IPS-15b (cell line): ENCODE results near the gene SIN3A.
A peak's percentile ranks its signal among the peaks of the same experiment; 100 is the strongest.
"Not testable (repeated sequence)": the region's sequence is repeated elsewhere in the genome, so short reads cannot be mapped to it uniquely, and the experiment has no call there.

ENCODE experiments used
- H3K27me3 ChIP-seq: one replicate; pipeline ENCODE4 v1.6.1; 2013; ENCODE audit warnings: low read length; ENCODE audit not compliant: control insufficient read depth, insufficient read depth
- H3K36me3 ChIP-seq: one replicate; pipeline ENCODE4 v1.6.1; 2013; ENCODE audit warnings: low read length; ENCODE audit not compliant: control insufficient read depth, insufficient read depth
- H3K4me1 ChIP-seq: one replicate; pipeline ENCODE4 v1.6.1; 2013; ENCODE audit warnings: mild to moderate bottlenecking, low read length; ENCODE audit not compliant: control insufficient read depth, insufficient read depth
- H3K4me3 ChIP-seq: one replicate; pipeline ENCODE4 v1.5.1; 2013; ENCODE audit warnings: low read depth, low read length
- H3K9ac ChIP-seq: one replicate; pipeline ENCODE4 v1.6.1; 2013; ENCODE audit warnings: low read depth, mild to moderate bottlenecking, low read length
- H3K9me3 ChIP-seq: one replicate; pipeline ENCODE4 v1.6.1; 2013; ENCODE audit warnings: mild to moderate bottlenecking, low read length; ENCODE audit not compliant: control insufficient read depth, insufficient read depth

SIN3A gene

DNA sequence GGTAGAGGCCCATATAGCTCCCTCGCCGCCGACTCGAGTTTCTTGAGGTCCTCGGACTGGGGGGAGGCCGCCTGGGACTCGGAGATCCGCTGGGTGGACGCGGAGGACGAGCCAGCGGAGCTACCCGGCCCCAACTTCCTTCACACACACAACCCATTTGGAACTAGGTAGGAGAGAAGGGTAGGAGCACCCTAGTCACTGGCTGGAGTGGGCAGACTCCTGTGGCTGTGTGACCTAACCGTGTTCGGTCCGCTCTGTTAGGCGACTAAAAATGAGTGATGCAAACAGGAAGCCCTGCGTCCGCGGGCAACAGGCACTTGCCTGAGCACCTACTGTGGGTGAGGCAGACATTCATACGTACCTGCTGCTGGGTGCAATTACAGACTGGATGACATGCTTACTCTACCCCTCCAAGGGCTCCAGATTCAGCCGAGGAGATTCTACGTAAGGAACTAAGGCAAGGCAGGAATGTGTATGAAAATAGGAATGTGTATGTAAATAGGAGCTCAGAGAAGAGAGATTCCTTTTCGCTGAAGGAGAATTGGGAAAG is 4.6 kb upstream of the SIN3A start:
- H3K9ac ChIP-seq, result peak overlapping the region; percentile 38
- no peaks in the 10 kb centered on the region for H3K36me3 ChIP-seq
- H3K4me3 ChIP-seq, result peak overlapping the region; percentile 86
- no peaks in the 10 kb centered on the region for H3K9me3 ChIP-seq
- peaks cover 2% of the 10 kb centered on the region for H3K4me1 ChIP-seq
- H3K27me3 ChIP-seq, result no peaks in the 10 kb centered on the region

GRCh38 chr15:75455424-75455981 is 4.0 kb upstream of the SIN3A start:
- Histone ChIP-seq H3K4me1 (no peaks in the 10 kb centered on the region), H3K9ac (peak overlapping the region; percentile 54), H3K27me3 (no peaks in the 10 kb centered on the region), H3K36me3 (no peaks in the 10 kb centered on the region), H3K9me3 (no peaks in the 10 kb centered on the region), H3K4me3 (peak overlapping the region; percentile 86)

DNA sequence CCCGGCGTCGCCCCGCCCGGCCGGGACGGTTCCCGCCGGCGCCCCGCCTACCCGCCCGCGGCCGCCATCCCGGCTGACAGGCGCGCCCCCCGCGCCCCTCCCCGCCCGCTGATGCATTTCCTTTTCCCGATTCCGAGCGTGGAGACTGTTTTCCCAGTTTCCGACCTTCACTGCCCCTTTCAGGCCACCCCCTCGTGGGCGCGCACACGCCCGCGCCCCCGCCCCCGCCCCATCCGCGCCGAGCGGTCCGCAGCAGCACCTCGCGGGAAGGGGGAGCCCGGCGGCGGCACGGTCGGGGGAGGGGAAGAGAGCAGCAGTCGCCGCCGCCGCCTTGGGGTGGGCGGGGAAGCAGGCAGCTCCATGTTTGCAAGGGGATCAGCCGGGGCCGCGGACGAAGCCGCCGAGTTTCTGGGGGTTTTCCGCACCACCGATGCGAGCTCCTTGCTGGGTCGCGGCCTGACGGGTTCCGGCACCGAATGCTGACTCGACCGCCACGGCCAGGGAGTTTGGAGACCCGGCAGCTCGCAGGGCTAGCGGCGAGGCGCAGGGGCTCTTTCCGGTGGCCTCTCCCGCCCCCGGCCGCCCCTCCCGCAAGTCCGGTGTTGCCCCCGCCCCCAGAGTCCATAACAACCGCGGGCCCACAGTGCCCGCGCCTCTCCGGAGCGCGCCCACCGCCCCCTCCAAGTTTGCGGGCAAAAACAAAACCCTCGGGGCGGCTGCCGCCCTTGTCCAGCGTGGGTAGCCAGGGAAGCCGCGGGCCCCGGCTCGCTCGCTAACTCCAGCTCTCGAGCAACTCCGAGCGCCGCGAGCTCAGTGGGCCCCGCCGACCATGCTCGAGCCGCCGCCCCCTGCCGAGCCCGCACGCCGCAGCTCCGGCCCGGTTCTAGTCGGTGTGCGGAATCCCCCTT is 3.2 kb upstream of the SIN3A start:
- Histone ChIP-seq H3K36me3 (no peaks in the 10 kb centered on the region), H3K9ac (peak overlapping the region; percentile 54), H3K4me1 (no peaks in the 10 kb centered on the region), H3K4me3 (peak overlapping the region; percentile 86), H3K27me3 (no peaks in the 10 kb centered on the region), H3K9me3 (no peaks in the 10 kb centered on the region)

- Histone ChIP-seq H3K36me3 (no peaks in the 10 kb centered on the region), H3K9me3 (no peaks in the 10 kb centered on the region), H3K27me3 (no peaks in the 10 kb centered on the region), H3K4me1 (no peaks in the 10 kb centered on the region), H3K4me3 (peak overlapping the region; percentile 93), H3K9ac (peak overlapping the region; percentile 92)
These were observed 2.4 kb upstream of the SIN3A start for GRCh38 chr15:75453703-75454470.

DNA sequence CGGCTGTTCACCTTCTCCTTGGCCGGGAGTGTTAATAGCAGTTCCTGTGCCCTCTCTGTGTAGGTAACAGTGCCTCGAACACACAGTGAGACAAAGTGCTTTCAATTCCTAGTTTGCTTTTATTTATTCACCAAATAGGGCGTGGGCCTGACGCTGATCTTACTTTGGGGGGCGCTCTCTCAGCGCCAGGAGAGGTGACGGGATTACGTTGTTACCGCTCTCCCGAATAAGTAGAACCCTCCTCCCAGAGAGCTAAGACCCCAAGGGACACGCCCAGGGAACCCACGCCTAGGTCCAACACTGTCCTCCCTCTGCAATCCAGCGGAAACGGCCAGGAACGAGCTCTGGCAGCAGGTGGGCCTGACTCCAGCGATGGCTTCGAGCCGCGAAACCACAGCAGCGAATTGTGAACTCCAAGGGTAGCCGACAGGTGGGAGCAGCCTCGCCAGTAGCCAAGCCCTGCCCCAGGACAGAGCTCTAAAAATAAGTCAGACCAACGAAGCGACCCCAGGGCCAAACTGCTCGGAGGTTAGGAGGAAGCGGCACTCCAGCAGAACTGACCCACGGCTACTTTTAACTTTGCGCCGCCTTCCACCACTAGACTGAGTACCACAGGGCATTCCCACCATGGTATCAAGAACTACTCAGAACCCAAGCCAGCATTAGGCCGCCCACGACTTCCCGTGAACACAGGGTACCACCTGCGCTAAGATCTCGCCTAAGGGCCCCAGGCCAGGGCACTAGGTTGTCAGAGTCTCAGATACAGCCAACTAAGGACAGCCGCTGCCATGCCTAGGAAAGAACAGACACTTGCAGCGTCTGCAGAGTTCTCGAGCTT is 1.6 kb upstream of the SIN3A start:
- Histone ChIP-seq H3K27me3 (no peaks in the 10 kb centered on the region), H3K9me3 (no peaks in the 10 kb centered on the region), H3K4me1 (no peaks in the 10 kb centered on the region), H3K4me3 (peak overlapping the region; percentile 93), H3K36me3 (no peaks in the 10 kb centered on the region), H3K9ac (peak overlapping the region; percentile 92)

GRCh38 chr15:75452364-75452864 is 924 bp upstream of the SIN3A start:
- Histone ChIP-seq H3K4me1 (no peaks in the 10 kb centered on the region), H3K4me3 (peak overlapping the region; percentile 93), H3K27me3 (no peaks in the 10 kb centered on the region), H3K36me3 (no peaks in the 10 kb centered on the region), H3K9me3 (no peaks in the 10 kb centered on the region), H3K9ac (peak overlapping the region; percentile 92)

- peaks cover under 1% of the 10 kb centered on the region for H3K36me3 ChIP-seq
- H3K9ac ChIP-seq, result no peak overlapping the region
- no peaks in the 10 kb centered on the region for H3K4me1 ChIP-seq
- no peaks in the 10 kb centered on the region for H3K9me3 ChIP-seq
- H3K27me3 ChIP-seq, result no peaks in the 10 kb centered on the region
- H3K4me3 ChIP-seq, result peak overlapping the region; percentile 82
These were observed 252 bp downstream of the SIN3A start for GRCh38 chr15:75451202-75451673.

DNA sequence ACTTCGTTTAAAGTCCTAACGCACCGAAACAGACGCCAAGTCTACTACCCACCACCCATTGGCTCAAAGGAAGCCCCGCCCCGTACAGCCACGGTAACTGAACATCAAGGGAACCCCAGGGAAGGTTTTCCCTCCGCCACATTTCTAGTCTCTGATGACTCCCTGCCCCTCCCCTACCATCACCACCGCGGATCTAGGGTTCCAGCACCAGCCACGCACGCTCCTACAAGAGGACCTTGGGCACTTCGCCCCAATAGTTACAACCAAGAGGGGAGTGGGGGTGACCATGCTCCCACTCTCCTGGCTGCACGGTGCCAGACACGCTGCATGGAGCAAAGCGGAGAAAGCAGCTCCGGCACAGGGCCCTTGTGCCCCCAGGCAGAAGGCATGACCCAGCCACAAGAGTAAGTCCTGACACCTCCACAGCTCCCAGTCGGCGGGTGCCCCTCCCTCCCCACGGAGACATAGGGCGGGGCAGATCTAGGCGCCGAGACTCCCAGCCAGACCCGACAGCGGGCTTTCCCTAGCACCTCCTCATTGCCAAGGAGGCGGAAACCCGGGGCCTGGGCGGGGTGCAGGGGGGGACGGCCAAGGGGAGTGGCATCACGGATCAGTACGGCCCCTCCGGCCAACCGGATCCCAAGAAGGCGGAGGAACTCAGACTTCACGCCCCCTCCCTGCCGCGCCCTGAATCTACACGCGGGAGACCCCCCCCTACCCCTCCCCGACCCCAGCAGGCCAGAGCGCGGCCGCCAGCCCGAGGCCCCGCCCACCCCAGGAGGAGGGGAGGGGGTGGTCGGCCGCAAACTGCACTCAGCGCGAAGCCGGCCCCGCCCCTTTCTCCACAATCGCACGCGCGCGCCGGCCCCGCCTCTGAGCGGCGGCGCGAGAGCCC is 936 bp downstream of the SIN3A start:
- peaks cover 2% of the 10 kb centered on the region for H3K36me3 ChIP-seq
- H3K27me3 ChIP-seq, result no peaks in the 10 kb centered on the region
- peak overlapping the region; percentile 100 for H3K4me3 ChIP-seq
- H3K9ac ChIP-seq, result peak overlapping the region; percentile 50
- no peaks in the 10 kb centered on the region for H3K4me1 ChIP-seq
- no peaks in the 10 kb centered on the region for H3K9me3 ChIP-seq

GRCh38 chr15:75449585-75450306 is 1.7 kb downstream of the SIN3A start:
- H3K4me3 ChIP-seq, result peak overlapping the region; percentile 100
- H3K4me1 ChIP-seq, result no peaks in the 10 kb centered on the region
- no peak overlapping the region for H3K9ac ChIP-seq
- peaks cover 2% of the 10 kb centered on the region for H3K36me3 ChIP-seq
- H3K9me3 ChIP-seq, result no peaks in the 10 kb centered on the region
- no peaks in the 10 kb centered on the region for H3K27me3 ChIP-seq

- not testable (repeated sequence) for H3K4me1 ChIP-seq, H3K9me3 ChIP-seq, H3K36me3 ChIP-seq, H3K9ac ChIP-seq, H3K27me3 ChIP-seq, H3K4me3 ChIP-seq
These were observed 3.3 kb downstream of the SIN3A start for GRCh38 chr15:75448171-75448570.
